Measurements from ENCODE around the gene VWA8.

The VWA8 gene

GRCh38 chr13:41720839-41721561 is 239.9 kb downstream of the VWA8 start:
- DNase-seq = no peak

GRCh38 chr13:41716236-41716635 is 244.7 kb downstream of the VWA8 start:
- no peak for DNase-seq

- DNase-seq = no peak
Measured at GRCh38 chr13:41713405-41713804, 247.5 kb downstream of the VWA8 start.

- no peak for DNase-seq
Measured at GRCh38 chr13:41710771-41711170, 250.1 kb downstream of the VWA8 start.

- DNase-seq = no peak
Measured at GRCh38 chr13:41709511-41709910, 251.4 kb downstream of the VWA8 start.

GRCh38 chr13:41708713-41709112 is 252.2 kb downstream of the VWA8 start:
- DNase-seq = no peak

GRCh38 chr13:41707194-41707821 is 253.6 kb downstream of the VWA8 start:
- no peak for DNase-seq

- DNase-seq = no peak
Measured at GRCh38 chr13:41706152-41706551, 254.8 kb downstream of the VWA8 start.

- DNase-seq = no peak
Measured at GRCh38 chr13:41702540-41702939, 258.4 kb downstream of the VWA8 start.

- DNase-seq = no peak
Measured at GRCh38 chr13:41701676-41702075, 259.2 kb downstream of the VWA8 start.

GRCh38 chr13:41700790-41701310 is 260.1 kb downstream of the VWA8 start:
- no peak for DNase-seq

- no peak for DNase-seq
Measured at GRCh38 chr13:41699759-41700158, 261.1 kb downstream of the VWA8 start.

GRCh38 chr13:41697578-41697977 is 263.3 kb downstream of the VWA8 start:
- DNase-seq = no peak

GRCh38 chr13:41696163-41697003 is 264.5 kb downstream of the VWA8 start:
- no peak for DNase-seq

GRCh38 chr13:41694545-41695301 is 266.2 kb downstream of the VWA8 start:
- DNase-seq = no peak

GRCh38 chr13:41693434-41693833 is 267.5 kb downstream of the VWA8 start:
- no peak for DNase-seq

- no peak for DNase-seq
Measured at GRCh38 chr13:41691274-41691673, 269.6 kb downstream of the VWA8 start.

- no peak for DNase-seq
Measured at GRCh38 chr13:41682766-41683165, 278.1 kb downstream of the VWA8 start.

GRCh38 chr13:41682001-41682400 is 278.9 kb downstream of the VWA8 start:
- DNase-seq = no peak

GRCh38 chr13:41681587-41681986 is 279.3 kb downstream of the VWA8 start:
- no peak for DNase-seq

- no peak for DNase-seq
Measured at GRCh38 chr13:41680900-41681299, 280.0 kb downstream of the VWA8 start.

GRCh38 chr13:41678848-41679247 is 282.1 kb downstream of the VWA8 start:
- no peak for DNase-seq

GRCh38 chr13:41678249-41678648 is 282.7 kb downstream of the VWA8 start:
- DNase-seq = no peak

All from activated effector memory CD4-positive, alpha-beta T cell treated with anti-CD3 and anti-CD28 coated beads, Interleukin-2, amount 50 U/mL, for 16 hours (primary cell).